CD4-positive, alpha-beta T cell (primary cell): ENCODE data around the gene BMP10. TPM values are rescaled to one million over a fixed set of nuclear protein-coding genes. Genes with fewer than 3 reads are reported as not detected.
A peak's percentile ranks its signal among the peaks of the same experiment; 100 is the strongest.

ENCODE experiments used
- ATAC-seq: fragments of 200-7000 bp; cut with Tn5 transposase; one replicate; pipeline ENCODE4 v1.10.0; 2022; ENCODE audit warnings: mild to moderate bottlenecking; ENCODE audit not compliant: poor library complexity
- CTCF ChIA-PET: fragments of 350-600 bp; sonication (Branson Sonifier 250); formaldehyde crosslinking; loops from one replicate; lab custom pipeline; 2021; ENCODE audit warnings: antibody characterized with exemption, inconsistent platforms; lab: Charles Lee
- POLR2A ChIA-PET: fragments of 350-600 bp; sonication (Branson Sonifier 250); formaldehyde crosslinking; loops from one replicate; lab custom pipeline; 2021; ENCODE audit warnings: antibody characterized with exemption, inconsistent platforms; lab: Charles Lee
- DNase-seq, 14 experiments: peaks; one replicate each; pipeline ENCODE4 v3.0.0-alpha.2; 2013 to 2020; ENCODE audit warnings: mixed read lengths in 2 of 14
- H3K27ac ChIP-seq, 2 donors: one replicate each; pipeline versions ENCODE4 v1.5.1 to v1.7.0; 2013; ENCODE audit warnings: low read length in 2 of 2, low read depth in 1 of 2, mild to moderate bottlenecking in 1 of 2
- H3K27me3 ChIP-seq, 2 experiments: 1 replicate in 1 of 2; 2 replicates in 1 of 2; pipeline versions ENCODE4 v1.6.1 to v1.7.0; 2013; ENCODE audit warnings: low read length in 2 of 2, control low read depth in 1 of 2, mild to moderate bottlenecking in 1 of 2, moderate library complexity in 1 of 2; ENCODE audit not compliant: insufficient read depth in 2 of 2, control insufficient read depth in 1 of 2
- H3K36me3 ChIP-seq: one replicate; pipeline ENCODE4 v1.6.1; 2013; ENCODE audit warnings: low read length, control low read depth; ENCODE audit not compliant: insufficient read depth
- H3K4me1 ChIP-seq: one replicate; pipeline ENCODE4 v1.6.1; 2013; ENCODE audit warnings: low read length, control low read depth; ENCODE audit not compliant: insufficient read depth
- H3K4me3 ChIP-seq: one replicate; pipeline ENCODE4 v1.5.1; 2013; ENCODE audit warnings: mild to moderate bottlenecking, low read length, moderate library complexity
- H3K9me3 ChIP-seq, 2 experiments: 1 replicate in 1 of 2; 2 replicates in 1 of 2; pipeline versions ENCODE4 v1.6.1 to v1.7.0; 2013; ENCODE audit warnings: low read length in 2 of 2, mild to moderate bottlenecking in 2 of 2, control low read depth in 1 of 2, moderate library complexity in 1 of 2; ENCODE audit not compliant: control insufficient read depth in 1 of 2, insufficient read depth in 1 of 2
- H3K27ac Mint-ChIP-seq: one replicate; pipeline ENCODE4 v1.8.0; 2020; ENCODE audit warnings: mixed read lengths
- H3K27me3 Mint-ChIP-seq: one replicate; pipeline ENCODE4 v1.8.0; 2021; ENCODE audit warnings: mixed read lengths
- H3K36me3 Mint-ChIP-seq: one replicate; pipeline ENCODE4 v1.8.0; 2021; ENCODE audit warnings: low read depth, mixed read lengths
- H3K4me1 Mint-ChIP-seq: one replicate; pipeline ENCODE4 v1.8.0; 2021; ENCODE audit warnings: low read depth, mixed read lengths
- H3K4me3 Mint-ChIP-seq: one replicate; pipeline ENCODE4 v1.8.0; 2020; ENCODE audit warnings: mild to moderate bottlenecking, mixed read lengths
- H3K9me3 Mint-ChIP-seq: one replicate; pipeline ENCODE4 v1.8.0; 2020; ENCODE audit warnings: mixed read lengths
- intact Hi-C, 2 experiments: fragments of 100-400 bp; cut with DNase I in 1 of 2; cut with micrococcal nuclease in 1 of 2; formaldehyde crosslinking; loops; one replicate each; pipeline versions ENCODE4 v1.15.1 to v1.9.0; 2023 to 2025; cut with DNase I, micrococcal nuclease
- total RNA-seq, 174 experiments: library from RNA in 2 of 174; stranded (reverse) in 2 of 174; gene quantifications; one replicate each; pipeline ENCODE4 v1.2.3 and lab custom pipeline; 2021 to 2026
- TF ChIP-seq, protein P1 (sequence below): fragments of 200-600 bp; IDR thresholded peaks from one replicate; pipeline ENCODE4 v1.8.0; 2022; ENCODE audit warnings: antibody characterized with exemption, mild to moderate bottlenecking

The BMP10 gene
- total RNA-seq, 2 experiments from 2014 or later, result not detected

DNA sequence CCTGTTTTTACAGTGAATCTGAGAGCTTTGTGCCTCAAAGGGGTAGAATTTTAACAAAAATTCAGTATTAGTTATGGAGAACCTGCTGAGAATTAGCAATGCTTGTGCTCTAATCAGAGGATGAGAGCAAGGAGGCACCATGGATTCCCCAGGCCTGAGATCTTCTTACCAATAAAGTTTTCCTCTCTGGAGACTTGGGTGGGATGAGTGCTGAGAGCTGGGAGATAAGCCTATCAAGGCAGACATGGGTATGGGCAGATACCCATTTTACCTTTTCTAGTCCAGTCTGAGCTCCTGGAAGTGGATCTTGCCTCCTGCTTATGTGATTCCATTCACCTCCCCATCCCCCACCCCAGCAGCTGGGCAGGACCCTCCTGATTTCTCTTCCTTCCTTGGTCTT, 53.9 kb downstream of the BMP10 start:
- intact Hi-C loops, result no loop called here
- Histone ChIP-seq H3K27me3 (no peaks in the 10 kb centered on the region), H3K9me3 (no peaks in the 10 kb centered on the region), H3K27ac (peak overlapping the region in 1 of 2 donors; percentile 50), H3K4me3 (no peak overlapping the region), H3K4me1 (peaks cover 10% of the 10 kb centered on the region), H3K36me3 (peaks cover 98% of the 10 kb centered on the region)
- Mint-ChIP-seq H3K27me3 (no peaks in the 10 kb centered on the region), H3K4me3 (no peak overlapping the region), H3K4me1 (peaks cover 23% of the 10 kb centered on the region), H3K36me3 (peaks cover 100% of the 10 kb centered on the region), H3K9me3 (no peaks in the 10 kb centered on the region), H3K27ac (peak overlapping the region; percentile 59)
- ChIA-PET POLR2A (interaction anchor here (4.0 kb wide), 1 partner anchor 12 kb away, joined by 15 read pairs; no protein-coding TSS in a partner anchor), CTCF (no interaction called here)
- TF ChIP-seq, protein P1, sequence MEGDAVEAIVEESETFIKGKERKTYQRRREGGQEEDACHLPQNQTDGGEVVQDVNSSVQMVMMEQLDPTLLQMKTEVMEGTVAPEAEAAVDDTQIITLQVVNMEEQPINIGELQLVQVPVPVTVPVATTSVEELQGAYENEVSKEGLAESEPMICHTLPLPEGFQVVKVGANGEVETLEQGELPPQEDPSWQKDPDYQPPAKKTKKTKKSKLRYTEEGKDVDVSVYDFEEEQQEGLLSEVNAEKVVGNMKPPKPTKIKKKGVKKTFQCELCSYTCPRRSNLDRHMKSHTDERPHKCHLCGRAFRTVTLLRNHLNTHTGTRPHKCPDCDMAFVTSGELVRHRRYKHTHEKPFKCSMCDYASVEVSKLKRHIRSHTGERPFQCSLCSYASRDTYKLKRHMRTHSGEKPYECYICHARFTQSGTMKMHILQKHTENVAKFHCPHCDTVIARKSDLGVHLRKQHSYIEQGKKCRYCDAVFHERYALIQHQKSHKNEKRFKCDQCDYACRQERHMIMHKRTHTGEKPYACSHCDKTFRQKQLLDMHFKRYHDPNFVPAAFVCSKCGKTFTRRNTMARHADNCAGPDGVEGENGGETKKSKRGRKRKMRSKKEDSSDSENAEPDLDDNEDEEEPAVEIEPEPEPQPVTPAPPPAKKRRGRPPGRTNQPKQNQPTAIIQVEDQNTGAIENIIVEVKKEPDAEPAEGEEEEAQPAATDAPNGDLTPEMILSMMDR, result no peak
- no peak for DNase-seq
- ATAC-seq, result no peak

Other genes with a start within 250 kb of the BMP10 start
- not detected for gene PROKR1, start 227.8 kb downstream of the BMP10 start, total RNA-seq
- gene ARHGAP25, start 136.6 kb downstream of the BMP10 start, total RNA-seq, result 10 to 100 TPM; 39.3 to 41.8 TPM
- gene GKN2, start 81.5 kb upstream of the BMP10 start, total RNA-seq, result not detected
- not detected for gene GKN1, start 103.2 kb upstream of the BMP10 start, total RNA-seq
- gene ANTXR1, start 141.8 kb upstream of the BMP10 start, total RNA-seq, result not detected